ENCODE data around the gene IER5L.

GRCh38 chr9:129139233-129139992, 38.6 kb downstream of the IER5L start:
- peak; percentile 86 to 98 (median 93) for TF ChIP-seq CTCF (IDR thresholded peaks at IDR 0.05)
- TF ChIP-seq POLR2A (IDR thresholded peaks at IDR 0.05; ENCODE audit: low read depth) = no peak

All from esophagus muscularis mucosa (tissue), 3 donors.